ENCODE measurements around the gene SHISA6. TPM values are rescaled to one million over a fixed set of nuclear protein-coding genes. Genes with fewer than 3 reads are reported as not detected.

Gene SHISA6
- total RNA-seq, 1 donor from 2014 or later = 12.6 TPM

GRCh38 chr17:11561281-11561680, 320.3 kb downstream of the SHISA6 start:
- no peak for DNase-seq
- no peak for TF ChIP-seq CTCF (IDR thresholded peaks at IDR 0.05; ENCODE audit: partially characterized antibody, unreplicated experiment)
- H3K9me3 Mint-ChIP-seq (ENCODE audit: unreplicated experiment) = peaks cover 8% of the 10 kb centered on the region
- no peak overlapping the region for H3K27ac Mint-ChIP-seq (ENCODE audit: unreplicated experiment)
- peaks cover 5% of the 10 kb centered on the region for H3K27me3 Mint-ChIP-seq (ENCODE audit: unreplicated experiment)
- H3K4me3 Mint-ChIP-seq (ENCODE audit: unreplicated experiment) = no peak overlapping the region
- H3K36me3 Mint-ChIP-seq (ENCODE audit: unreplicated experiment) = peaks cover 9% of the 10 kb centered on the region
- no peaks in the 10 kb centered on the region for H3K4me1 Mint-ChIP-seq (ENCODE audit: low read depth, unreplicated experiment)

- Mint-ChIP-seq H3K4me1 (ENCODE audit: low read depth, unreplicated experiment) (no peaks in the 10 kb centered on the region), H3K27me3 (ENCODE audit: unreplicated experiment) (peaks cover 3% of the 10 kb centered on the region), H3K4me3 (ENCODE audit: unreplicated experiment) (no peak overlapping the region), H3K9me3 (ENCODE audit: unreplicated experiment) (peaks cover 7% of the 10 kb centered on the region), H3K36me3 (ENCODE audit: unreplicated experiment) (peaks cover 5% of the 10 kb centered on the region), H3K27ac (ENCODE audit: unreplicated experiment) (no peak overlapping the region)
- TF ChIP-seq CTCF (IDR thresholded peaks at IDR 0.05; ENCODE audit: partially characterized antibody, unreplicated experiment) = no peak
- DNase-seq = no peak
Measured at GRCh38 chr17:11561702-11562101, 320.7 kb downstream of the SHISA6 start.

GRCh38 chr17:11564589-11565380, 323.8 kb downstream of the SHISA6 start:
- Mint-ChIP-seq H3K36me3 (ENCODE audit: unreplicated experiment) (no peaks in the 10 kb centered on the region), H3K4me1 (ENCODE audit: low read depth, unreplicated experiment) (no peaks in the 10 kb centered on the region), H3K4me3 (ENCODE audit: unreplicated experiment) (no peak overlapping the region), H3K27ac (ENCODE audit: unreplicated experiment) (no peak overlapping the region), H3K27me3 (ENCODE audit: unreplicated experiment) (no peaks in the 10 kb centered on the region), H3K9me3 (ENCODE audit: unreplicated experiment) (peaks cover 2% of the 10 kb centered on the region)
- TF ChIP-seq CTCF (IDR thresholded peaks at IDR 0.05; ENCODE audit: partially characterized antibody, unreplicated experiment) = no peak
- no peak for DNase-seq

GRCh38 chr17:11565591-11565990, 324.6 kb downstream of the SHISA6 start:
- Mint-ChIP-seq H3K4me3 (ENCODE audit: unreplicated experiment) (no peak overlapping the region), H3K4me1 (ENCODE audit: low read depth, unreplicated experiment) (no peaks in the 10 kb centered on the region), H3K9me3 (ENCODE audit: unreplicated experiment) (peaks cover under 1% of the 10 kb centered on the region), H3K27ac (ENCODE audit: unreplicated experiment) (no peak overlapping the region), H3K36me3 (ENCODE audit: unreplicated experiment) (no peaks in the 10 kb centered on the region), H3K27me3 (ENCODE audit: unreplicated experiment) (no peaks in the 10 kb centered on the region)
- no peak for DNase-seq
- TF ChIP-seq CTCF (IDR thresholded peaks at IDR 0.05; ENCODE audit: partially characterized antibody, unreplicated experiment) = no peak

GRCh38 chr17:11578998-11579397, 338.0 kb downstream of the SHISA6 start:
- TF ChIP-seq CTCF (IDR thresholded peaks at IDR 0.05; ENCODE audit: partially characterized antibody, unreplicated experiment) = no peak
- no peaks in the 10 kb centered on the region for H3K36me3 Mint-ChIP-seq (ENCODE audit: unreplicated experiment)
- no peak overlapping the region for H3K4me3 Mint-ChIP-seq (ENCODE audit: unreplicated experiment)
- peaks cover 2% of the 10 kb centered on the region for H3K27me3 Mint-ChIP-seq (ENCODE audit: unreplicated experiment)
- H3K9me3 Mint-ChIP-seq (ENCODE audit: unreplicated experiment) = peaks cover 3% of the 10 kb centered on the region
- no peak overlapping the region for H3K27ac Mint-ChIP-seq (ENCODE audit: unreplicated experiment)
- H3K4me1 Mint-ChIP-seq (ENCODE audit: low read depth, unreplicated experiment) = no peaks in the 10 kb centered on the region
- DNase-seq = no peak
